Esophagus squamous epithelium (tissue), 4 donors: ENCODE data around the gene CDK13.

Experiments used
- CTCF ChIP-seq, 6 experiments: fragments of 450-650 bp in 4 of 6; fragments of 200-600 bp in 2 of 6; sonication (generic) in 2 of 6; IDR thresholded peaks; one replicate each; pipeline ENCODE4 v1.5.1; 2016 to 2019; ENCODE audit warnings: antibody characterized with exemption in 6 of 6, mild to moderate bottlenecking in 4 of 6, moderate library complexity in 4 of 6
- POLR2A ChIP-seq, 4 donors: fragments of 450-650 bp; IDR thresholded peaks; one replicate each; pipeline ENCODE4 v1.6.1; 2017; ENCODE audit warnings: antibody characterized with exemption in 4 of 4, mild to moderate bottlenecking in 4 of 4, moderate library complexity in 3 of 4

GRCh38 chr7:39952374-39952773 is 2.3 kb downstream of the CDK13 start:
- TF ChIP-seq CTCF (IDR thresholded peaks at IDR 0.05) (no peak), POLR2A (IDR thresholded peaks at IDR 0.05) (no peak)
